SW480 (cell line): Measurements from ENCODE around the gene CLEC2L.

Experiments
- DNase-seq: peaks from one replicate; pipeline ENCODE4 v3.0.0-alpha.2; 2016; ENCODE audit warnings: low spot score

The CLEC2L gene

GRCh38 chr7:139557857-139558581 lies 34.5 kb downstream of the CLEC2L start:
- no peak for DNase-seq

DNA sequence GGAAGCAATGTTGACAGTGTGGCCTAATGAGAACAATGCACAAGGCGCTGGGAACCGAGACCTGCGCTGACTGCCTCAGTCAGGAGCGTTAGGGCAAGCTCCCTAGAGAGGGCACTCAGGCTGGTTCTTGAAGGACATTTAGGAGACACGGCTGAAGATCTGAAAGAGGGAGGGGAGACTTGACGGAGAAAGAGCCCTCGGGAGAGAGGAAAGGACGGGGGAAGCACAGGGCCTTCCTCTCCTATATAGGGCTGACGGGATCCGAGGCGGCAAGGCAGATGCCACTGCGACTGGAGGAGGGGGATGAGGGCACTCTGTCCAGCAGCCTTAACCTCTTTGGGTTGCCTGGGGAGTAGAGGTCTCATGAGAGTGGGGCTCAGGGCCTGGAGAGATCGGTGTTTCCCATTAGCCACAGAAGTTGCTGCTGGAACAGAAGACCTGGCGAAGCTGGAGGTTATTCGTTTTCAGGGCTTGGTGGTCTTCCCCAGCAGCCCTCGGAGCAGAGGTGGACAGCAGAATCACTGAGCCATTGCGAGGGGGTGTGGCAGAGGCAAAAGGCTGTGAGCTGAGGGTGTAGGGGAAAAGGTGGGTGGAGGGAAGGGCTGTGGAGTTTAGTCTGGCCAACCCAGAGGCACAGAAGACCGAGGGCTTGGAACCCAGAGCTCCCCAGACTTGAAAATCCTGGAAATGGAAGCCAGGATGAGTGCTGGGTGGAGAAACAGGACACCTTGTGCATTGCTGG lies 36.0 kb downstream of the CLEC2L start:
- DNase-seq, result no peak

DNA sequence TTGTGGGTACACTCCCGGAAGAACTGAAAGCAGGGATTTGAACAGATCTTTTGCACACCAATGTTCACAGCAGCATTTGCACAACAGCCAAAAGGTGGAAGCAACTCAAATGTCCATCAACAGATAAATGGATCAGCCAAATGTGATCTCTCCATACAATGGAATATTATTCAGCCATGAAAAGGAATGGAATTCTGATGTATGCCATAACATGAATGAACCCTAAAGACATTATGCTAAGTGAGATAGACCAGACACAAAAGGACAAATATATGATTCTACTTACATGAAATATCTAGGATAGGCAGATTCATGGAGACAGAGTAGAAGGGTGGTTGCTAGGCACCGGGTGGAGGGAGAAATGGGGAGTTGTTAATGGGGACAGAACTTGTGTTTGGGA lies 36.7 kb downstream of the CLEC2L start:
- no peak for DNase-seq

- DNase-seq, result no peak
Measured at GRCh38 chr7:139560678-139561077, 37.2 kb downstream of the CLEC2L start.

DNA sequence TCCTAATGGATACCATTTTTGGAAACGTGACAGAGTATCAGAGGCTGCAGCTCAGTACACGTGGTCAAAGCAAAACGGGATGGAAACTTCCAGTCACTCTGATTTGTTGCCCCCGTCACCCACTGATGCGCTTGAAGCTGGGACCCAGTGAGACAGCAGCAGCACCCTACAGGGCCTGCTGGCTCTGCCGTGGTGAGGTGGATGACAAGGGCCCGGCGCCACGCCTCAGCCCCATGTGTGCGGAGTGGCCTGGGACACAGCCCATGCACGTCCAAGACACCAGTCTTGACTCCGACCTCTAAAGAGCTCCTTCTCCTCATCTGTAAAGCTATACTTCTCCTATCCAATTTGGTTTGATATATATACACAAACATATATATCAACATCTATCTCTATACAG lies 39.0 kb downstream of the CLEC2L start:
- no peak for DNase-seq

DNA sequence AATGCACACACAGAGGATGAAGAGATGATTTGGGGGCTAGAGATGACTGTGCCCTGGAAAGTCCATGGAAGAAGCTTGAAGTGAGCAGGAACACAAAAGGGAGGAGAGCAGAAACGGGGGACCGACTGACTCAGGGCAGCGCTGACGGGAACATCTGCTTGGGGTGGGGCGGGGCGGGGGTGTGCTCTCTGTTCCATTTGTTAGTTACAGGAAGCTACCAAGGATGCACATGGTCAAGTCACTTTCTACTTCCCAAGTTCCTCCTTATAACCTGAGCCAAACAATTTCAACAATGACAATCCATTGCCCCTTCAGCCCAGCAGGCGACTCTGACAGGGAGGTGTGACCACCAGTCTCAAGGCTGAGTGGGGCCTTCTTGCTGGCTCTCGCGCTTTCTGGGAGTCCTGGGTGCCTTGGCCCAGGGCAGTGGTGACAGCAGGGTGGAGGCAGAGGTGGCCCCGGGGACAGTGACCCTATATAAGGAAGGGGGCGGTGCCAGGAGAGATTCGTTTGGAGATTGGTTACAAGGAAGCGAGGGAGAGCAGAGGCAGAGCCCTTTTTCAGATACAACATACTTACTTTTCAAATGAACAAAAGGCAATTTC lies 39.6 kb downstream of the CLEC2L start:
- DNase-seq, result no peak

- DNase-seq, result no peak
Measured at GRCh38 chr7:139563856-139564255, 40.4 kb downstream of the CLEC2L start.

GRCh38 chr7:139566075-139566474 lies 42.6 kb downstream of the CLEC2L start:
- DNase-seq, result no peak

DNA sequence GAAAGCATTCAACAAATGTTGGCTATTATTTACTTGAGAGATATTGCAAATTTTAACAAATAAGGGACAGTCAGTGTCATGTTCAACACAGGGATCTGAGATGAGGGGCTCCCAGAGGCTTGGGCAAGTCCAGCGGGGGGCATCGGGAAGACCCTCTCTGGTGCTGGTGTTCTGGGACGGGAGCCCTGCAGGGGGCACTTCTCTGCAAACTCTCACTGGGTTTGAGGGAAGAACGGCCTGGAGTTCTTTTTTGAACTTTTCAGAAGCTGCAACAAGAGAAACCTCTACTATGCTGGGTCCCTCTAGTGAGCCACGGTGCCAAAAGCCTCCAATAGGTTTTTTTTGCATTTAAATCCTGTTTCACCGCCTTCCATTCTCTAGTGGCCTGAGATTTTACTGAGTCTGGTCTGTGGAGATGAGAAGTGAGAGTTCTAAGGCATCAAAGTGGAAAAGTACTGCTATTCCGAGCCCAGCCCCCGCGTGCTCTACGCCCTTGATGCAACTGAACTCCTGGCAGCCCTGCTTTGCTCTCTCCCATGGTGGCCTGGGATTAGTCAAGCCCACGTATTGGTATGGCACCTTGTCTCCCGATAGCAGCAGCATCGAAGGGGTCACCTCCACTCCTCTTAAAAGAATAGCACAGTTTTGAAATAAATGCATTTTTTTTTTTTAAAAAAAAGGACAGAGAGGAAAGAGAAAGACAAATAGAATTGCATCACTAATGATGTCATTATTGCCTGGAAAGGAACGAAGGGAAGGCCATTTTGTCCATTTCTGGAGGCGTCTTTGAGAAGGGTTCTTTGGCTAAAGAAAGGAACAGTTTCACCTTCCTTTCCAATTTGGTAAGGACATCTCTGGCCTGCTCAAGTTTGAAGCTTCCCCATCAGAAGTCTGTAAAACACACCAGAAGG lies 43.5 kb downstream of the CLEC2L start:
- no peak for DNase-seq

GRCh38 chr7:139567647-139568345 lies 44.3 kb downstream of the CLEC2L start:
- no peak for DNase-seq

DNA sequence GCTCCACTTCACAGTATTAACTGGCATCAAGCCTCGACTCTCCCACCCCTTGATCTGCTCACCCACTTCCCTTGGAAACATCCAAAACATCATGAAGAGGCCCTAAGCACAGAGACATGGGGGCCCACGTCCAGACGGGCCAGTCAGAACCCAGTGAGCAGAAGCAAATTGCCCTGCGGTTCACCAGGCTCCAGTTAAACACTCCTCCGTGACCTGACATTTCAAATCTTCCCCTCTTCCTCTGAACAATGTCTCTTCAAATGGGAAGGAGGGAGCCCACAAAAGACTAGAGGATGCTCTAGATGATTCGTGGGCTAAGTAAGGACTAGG lies 44.8 kb downstream of the CLEC2L start:
- no peak for DNase-seq

DNA sequence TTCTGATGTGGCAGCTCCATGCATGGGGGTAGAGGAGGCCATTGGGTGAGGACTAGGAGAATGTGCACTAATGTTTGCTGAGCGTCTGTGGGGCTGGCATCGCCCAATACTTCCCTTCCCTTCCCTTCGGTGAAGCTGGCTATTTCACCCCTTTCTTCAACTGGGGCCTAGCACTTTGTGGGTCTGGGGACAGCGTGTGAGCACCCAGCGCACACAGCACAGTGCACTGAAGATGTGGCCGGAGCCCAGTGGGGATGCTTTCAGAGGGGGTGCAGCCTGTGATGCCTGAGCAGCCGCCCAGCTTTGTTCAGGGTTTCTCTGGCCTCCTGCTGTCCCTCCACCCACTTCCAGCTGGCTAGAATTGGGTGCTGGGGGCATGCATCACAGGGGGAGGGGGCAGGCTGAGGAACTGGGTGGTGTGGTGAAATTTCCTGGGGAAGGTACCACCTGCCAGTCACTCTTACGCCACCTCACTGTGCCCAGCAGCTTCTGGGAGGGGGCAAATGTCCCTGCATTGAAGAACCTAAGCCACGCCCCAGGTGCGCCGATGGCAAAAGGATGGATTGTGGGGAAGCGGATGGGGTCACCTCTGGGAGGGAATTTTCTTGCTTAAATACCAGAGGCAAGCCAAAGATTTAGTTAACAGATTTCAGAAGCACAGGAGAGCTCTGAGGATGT lies 45.5 kb downstream of the CLEC2L start:
- no peak for DNase-seq

- DNase-seq, result no peak
Measured at GRCh38 chr7:139570119-139570518, 46.6 kb downstream of the CLEC2L start.

DNA sequence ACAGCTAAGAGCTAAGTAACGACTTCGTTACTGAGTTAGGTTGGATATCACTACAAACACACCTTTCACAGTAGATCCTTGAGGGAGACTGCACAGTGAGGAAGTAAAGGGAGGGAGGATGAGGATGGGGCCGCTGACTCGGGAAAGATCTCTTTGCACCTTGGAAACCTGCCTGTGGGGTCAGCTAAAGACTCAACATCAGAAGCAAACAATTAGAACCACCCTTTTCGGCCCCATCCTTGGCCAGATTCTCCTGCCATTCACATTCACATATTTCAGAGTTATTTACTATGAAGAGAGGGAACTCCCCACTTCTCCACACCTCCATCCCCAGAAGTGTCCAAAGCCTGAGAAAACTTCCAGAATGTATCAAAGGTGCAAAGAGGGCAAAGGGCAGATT lies 47.1 kb downstream of the CLEC2L start:
- DNase-seq, result no peak

- DNase-seq, result no peak
Measured at GRCh38 chr7:139571190-139571589, 47.7 kb downstream of the CLEC2L start.

DNA sequence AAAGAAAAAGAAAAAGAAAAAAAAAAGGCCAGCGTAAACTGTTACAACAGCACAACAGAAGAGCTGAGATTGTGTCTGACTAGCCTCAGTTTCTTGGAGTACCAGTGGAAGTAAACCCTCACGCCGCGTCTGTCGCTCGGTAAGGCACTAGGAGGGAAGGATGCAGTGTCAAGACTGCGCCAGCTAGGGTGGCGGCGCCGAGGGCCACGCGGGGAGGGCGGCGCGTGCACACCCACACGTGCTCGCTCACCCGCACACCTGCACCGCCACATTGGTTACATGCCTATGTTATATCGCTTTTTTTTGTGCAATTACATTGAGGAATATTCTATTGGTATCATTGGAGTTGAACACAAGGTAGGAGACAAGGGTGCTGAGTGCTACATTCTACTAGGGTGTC lies 48.2 kb downstream of the CLEC2L start:
- DNase-seq, result no peak

DNA sequence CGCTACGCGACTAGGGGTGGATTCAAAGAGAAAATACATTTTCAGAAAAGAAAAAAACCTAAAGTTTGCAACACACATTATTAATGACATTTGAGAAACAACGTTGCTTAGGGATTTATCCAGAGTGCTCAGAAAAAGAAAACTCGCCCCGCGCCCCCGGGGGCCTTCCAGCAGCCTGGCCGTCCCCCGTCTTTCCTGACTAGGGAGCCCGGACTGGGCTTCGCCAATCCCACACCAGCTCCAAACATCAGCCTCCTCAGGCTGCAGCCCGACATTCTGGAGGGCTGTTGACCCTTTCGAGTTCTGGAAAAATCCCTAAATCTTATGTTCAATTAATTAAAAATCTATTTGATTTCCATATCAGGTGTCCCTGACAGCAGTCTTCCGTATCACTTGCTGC lies 48.6 kb downstream of the CLEC2L start:
- no peak for DNase-seq

GRCh38 chr7:139572704-139573385 lies 49.4 kb downstream of the CLEC2L start:
- DNase-seq, result no peak

GRCh38 chr7:139573871-139574270 lies 50.4 kb downstream of the CLEC2L start:
- DNase-seq, result no peak

DNA sequence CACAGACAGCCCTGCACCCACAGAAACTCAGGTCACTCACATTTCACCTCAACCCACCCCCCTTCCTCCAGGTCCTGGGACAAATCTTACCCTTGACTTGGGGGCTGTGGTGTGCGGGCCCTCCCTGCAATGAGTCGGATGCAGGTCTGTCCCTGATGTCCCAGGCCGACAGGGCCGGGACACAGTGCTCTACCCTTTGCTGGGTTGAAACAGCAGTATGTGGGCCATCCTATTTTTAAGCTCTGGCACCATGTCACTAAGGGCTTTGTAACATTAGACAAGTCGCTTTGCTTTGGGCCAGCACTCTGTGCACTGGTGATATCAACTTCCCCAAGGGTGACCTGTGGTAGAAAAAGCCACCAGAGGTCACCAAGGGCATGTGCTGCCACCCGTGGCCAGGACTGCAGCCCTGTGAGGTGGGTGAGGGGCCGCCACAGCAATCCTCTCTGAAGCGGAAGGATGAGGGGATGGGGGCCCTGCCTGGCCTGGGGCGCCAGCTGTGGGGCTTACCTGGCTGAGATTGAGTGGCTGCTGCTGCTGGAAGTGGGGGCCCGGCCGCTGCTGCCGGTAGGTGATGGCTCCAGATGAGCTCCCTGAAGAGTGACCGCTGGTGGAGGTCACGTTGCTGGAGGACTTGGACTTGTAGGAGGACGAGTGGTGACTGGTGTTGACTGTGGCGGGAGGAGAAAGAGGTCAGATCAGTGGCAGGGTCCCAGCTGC lies 51.3 kb downstream of the CLEC2L start:
- no peak for DNase-seq
